WTC11 (cell line): Measurements from ENCODE around the gene SEC11A.

Experiments used
- CTCF ChIP-seq: fragments of 200-600 bp; IDR thresholded peaks from 2 replicates; pipeline ENCODE4 v1.8.0; 2022; ENCODE audit warnings: antibody characterized with exemption
- MXD4 ChIP-seq: fragments of 250-450 bp; sonication (Bioruptor Pico); IDR thresholded peaks from 2 replicates; pipeline ENCODE4 v1.8.0; 2021; ENCODE audit warnings: mild to moderate bottlenecking, moderate library complexity, borderline replicate concordance
- TF ChIP-seq, protein P1 (sequence below): sonication (generic); formaldehyde crosslinking; conservative IDR thresholded peaks from 2 replicates; pipeline ENCODE4 v1.8.1; 2022; ENCODE audit warnings: mild to moderate bottlenecking, missing genetic modification reagents

GRCh38 chr15:84749111-84749991 lies 33.4 kb upstream of the SEC11A start:
- no peak for TF ChIP-seq CTCF
- TF ChIP-seq MXD4: no peak
- TF ChIP-seq, protein P1, sequence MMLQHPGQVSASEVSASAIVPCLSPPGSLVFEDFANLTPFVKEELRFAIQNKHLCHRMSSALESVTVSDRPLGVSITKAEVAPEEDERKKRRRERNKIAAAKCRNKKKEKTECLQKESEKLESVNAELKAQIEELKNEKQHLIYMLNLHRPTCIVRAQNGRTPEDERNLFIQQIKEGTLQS (CRISPR knock-in tag): no peak
